Stimulated activated CD4-positive, alpha-beta T cell treated with anti-CD3 and anti-CD28 coated beads, Interleukin-12 subunit alpha, Interleukin-12 subunit beta, amount 100 ng/mL, for 4 hours (primary cell): Measurements from ENCODE around the gene RCOR2.
A peak's percentile ranks its signal among the peaks of the same experiment; 100 is the strongest.
"Not testable (repeated sequence)": the region's sequence is repeated elsewhere in the genome, so short reads cannot be mapped to it uniquely, and the experiment has no call there.

Source experiments
- DNase-seq: peaks from one replicate; pipeline ENCODE4 v3.0.0-alpha.2; 2020

RCOR2 gene

DNA sequence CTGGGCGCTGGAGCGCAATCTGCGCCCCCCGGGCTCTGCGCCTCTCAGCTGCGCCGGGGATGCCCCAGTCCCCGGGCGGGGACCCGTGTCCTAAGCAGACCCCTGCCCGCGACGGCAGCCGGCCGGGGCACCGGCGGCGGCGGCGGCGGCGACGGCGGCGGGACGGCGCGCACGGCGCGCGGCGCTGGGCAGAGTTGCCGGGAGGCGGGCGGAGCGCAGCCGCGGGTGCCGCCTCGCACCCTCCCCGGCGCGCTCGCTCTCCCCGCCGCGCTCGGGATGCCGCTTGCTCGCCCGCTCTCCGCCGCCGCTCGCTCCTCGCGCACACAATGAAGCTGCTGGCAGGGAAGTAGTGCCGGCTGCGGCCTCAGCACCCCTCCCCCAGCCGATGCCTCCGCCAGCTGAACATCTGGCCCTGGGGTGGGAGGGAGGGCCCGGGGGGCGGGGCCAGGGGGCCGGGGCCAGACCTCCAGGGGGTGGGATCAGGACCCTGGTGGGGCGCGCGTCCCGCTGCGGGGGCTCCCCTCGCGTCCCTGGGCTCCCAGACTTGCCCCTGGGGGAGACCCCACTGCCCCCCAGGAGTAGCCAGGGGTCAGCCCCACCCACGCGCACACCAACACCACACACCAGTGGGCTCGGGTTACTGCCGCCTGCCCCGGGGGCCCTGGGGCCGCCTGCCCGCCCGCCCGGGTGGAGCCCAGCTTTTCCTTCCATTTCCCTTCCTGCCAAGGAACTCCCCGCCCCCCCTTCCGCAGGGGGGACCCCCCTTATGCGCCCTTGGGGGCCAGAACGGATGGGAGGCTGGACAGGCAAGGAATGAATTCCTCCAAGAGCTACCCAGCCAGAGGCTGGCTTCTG is at the start of gene RCOR2:
TSS of gene RCOR2 (minus strand) at position 328 of the 855 bp plus-strand sequence. CDS start 708 bp downstream, outside the sequence.
- DNase-seq: peak; percentile 60

DNA sequence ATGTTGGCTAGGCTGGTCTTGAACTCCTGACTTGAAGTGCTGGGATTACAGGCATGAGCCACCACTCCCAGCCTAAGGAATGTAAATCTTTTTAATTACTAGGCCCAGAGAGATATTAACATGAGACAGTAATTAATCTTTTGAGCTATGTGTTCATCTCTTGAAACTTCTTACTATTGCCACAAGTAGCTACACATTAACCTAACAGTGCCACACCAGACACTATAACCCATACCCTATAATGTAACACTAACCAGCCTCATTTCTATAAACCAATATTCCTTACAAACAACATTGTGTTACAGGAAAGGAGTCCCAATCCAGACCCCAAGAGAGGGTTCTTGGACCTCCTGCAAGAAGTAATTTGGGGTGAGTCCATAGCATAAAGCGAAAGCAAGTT is 49.5 kb upstream of the RCOR2 start:
- DNase-seq: no peak

DNA sequence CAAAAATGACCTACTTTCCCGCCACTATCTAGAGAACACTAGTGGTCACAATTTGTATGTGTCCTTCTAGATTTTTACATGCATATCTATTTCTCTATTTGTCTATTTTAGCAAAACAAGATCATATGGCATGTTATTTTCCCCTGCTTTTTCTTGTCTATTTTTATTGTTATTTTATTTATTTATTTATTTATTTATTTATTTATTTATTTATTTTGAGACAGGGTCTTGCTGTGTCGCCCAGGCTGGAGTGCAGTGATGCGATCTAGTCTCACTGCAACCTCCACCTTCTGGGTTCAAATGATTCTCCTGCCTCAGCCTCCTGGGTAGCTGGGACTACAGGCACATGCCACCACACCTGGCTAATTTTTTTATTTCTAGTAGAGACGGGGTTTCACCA is 46.9 kb upstream of the RCOR2 start:
- DNase-seq: not testable (repeated sequence)

DNA sequence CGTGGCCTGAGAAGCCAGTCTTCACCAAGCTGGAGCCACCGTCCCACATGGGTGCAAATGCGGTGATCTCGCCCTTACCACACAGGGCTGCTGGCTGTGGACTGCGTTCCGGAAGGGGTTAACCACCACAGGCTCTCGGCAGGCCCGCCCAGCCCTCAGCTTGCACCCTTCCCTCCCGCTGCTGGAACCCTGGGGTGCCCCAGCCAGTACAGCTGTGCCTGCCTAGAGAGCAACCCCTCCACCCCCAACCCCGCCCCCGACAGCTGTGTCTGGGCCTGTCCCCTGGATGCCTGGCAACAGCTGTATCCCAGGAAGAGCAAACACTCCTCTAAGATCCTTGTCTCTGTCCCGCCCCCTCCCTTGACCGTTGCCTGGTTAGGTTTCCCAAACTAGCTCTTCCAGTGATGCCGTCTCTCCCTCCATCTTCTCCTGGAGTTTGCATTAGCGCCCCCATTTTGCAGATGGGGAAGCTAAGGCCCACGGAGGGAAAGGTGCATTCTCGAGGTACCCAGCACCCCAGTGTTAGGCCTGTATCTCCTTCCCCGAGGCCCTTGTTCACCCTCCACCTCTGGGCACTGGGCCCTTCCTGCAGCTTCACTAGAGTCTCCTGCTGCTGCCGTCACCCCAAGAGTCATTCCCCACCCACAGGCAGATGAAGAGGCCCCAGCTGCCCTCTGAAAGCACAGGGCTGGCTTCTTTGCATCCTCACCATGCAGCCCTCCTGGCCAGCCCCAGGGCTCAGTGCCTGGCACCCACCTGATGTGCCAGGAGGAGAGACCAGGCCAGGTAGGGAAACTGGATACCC is 44.8 kb upstream of the RCOR2 start:
- no peak for DNase-seq

DNA sequence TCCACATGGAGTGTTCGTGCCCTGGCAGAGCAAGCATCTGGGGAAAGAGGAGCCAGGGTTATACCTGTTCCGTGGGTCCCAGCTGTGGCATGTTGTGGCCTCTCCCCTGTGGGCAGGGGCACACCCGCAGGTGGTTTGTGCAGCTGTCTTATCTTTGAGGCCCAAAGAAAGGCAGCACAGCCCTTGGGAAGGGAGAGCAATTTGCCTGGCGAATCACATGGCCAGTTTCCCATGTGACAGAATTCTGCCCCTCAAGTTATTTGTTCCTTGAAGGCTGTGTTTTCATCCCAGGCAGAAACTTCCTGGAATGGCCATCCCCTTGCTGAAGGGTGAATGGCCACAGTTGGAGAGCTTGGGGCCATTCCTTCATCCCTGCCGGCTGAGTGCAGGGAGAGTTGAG is 41.0 kb upstream of the RCOR2 start:
- no peak for DNase-seq

DNA sequence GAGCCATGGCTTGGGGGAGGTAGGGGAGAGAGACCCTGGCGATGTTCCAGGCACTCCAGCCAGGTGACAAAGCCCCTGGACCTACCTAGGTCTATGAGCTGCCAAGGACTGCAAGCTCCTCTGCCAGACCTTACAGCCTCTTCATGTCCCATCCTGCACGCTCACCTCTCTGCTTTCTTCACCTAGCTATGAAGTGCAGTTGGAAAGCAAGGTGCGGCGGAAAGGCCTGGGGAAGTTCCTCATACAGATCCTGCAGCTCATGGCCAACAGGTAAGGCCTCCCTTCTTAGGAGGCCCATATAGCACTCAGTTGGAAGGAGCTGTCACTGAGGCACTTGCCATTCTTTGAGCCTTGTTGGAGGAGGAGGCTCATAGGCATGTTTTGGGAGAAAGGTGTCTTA is 35.6 kb upstream of the RCOR2 start:
- DNase-seq: no peak

DNA sequence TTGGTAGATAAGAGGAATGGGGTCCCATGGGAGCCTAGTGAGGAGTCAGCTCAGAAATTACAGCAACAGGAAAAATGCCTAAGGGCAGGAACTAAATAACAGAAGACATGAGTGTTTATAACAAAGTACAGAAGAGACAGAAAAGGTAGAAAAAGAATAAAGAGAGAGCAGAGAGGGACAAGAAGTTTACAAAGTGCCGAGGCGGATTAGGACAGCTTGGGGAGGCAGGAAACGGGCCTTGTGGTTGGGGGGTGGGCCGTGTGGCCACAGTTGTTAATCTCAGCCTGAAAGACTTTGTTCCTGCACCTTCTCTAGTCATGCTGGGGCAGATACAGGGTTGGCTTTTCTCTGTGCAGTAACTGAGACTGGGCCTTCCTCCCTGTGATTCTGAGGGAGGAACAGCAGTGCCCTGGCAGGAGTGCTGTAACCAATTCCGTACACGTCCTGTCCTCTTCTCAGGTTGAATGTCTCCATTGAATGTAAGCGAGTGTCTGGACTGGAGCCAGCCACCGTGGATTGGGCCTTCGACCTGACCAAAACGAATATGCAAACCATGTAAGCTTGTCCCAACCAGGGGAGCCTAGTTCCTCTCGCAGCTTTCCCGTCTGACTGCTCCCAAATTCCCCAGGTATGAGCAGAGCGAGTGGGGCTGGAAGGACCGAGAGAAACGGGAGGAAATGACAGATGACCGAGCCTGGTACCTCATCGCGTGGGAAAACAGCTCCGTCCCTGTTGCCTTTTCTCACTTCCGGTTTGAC is 35.0 kb upstream of the RCOR2 start:
- no peak for DNase-seq

DNA sequence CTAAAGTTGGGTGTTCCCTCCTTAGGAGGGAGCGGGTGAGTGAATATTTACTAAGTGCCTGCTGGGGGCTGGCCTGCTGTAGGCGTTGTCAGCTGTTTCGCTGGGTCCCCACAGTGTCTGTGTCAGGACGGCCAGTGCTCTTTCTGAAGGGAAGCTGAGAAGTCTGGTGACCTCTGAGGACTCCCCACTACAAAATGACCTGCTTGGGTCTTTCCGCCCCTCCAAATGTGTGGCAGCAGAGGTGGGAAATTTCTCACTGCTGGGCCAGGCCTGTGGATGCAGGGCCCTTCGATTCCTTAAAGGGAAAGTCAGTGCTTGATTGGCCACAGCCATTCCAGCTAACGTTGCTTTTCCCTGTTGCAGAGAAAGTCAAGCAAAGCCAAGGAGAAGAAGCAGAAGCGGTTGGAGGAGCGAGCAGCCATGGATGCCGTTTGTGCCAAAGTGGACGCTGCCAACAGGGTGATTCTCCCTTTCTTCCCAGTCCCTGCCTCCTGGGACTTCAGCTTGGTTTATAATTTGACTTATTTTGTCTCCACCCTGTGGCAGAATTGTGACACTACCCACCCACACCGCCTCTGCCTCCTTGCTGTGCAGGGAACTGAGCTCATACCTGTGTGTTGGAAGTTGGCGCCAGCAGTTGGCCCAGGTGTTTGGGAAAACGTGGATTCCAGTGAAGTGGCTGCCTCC is 28.7 kb upstream of the RCOR2 start:
- DNase-seq: peak; percentile 39

DNA sequence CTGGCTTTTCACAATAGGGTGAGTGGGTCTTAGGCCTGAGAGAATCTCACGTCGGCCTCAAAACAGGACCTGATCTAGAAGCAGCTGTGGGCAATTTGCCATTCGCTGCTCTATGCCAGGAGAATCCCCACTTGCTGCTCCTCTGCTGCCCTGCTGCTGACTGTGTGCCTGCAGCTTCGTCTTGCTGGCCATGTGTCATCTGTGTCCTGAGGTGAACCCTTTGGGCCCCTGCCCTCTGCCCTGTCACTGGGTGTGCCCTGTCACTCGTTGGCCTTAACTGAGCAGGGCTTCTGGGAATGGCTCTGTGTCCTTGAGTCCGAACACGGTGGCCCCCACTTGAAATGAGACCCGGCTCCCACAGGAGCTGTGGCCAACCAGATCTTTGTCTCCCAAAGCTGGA is 28.0 kb upstream of the RCOR2 start:
- DNase-seq: no peak

DNA sequence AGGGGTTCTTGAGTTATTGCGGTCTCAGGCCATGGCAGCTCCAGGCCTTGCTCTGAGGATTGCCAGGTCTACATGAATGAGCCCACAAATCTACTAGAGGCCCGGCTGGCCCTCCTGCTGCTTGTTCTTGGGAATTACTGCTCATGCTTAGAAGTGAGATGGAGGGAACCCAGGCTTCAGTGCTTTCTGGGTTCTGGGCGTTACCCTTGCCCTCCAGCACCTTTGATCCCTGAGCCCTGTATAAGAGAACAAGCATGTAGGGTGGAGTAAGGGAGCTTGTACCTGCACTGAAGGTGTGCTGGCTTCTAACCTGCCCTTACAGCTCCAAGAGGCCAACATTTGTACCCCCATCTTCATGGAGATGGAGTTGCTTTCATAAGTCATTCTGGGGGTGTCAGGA is 25.8 kb upstream of the RCOR2 start:
- DNase-seq: no peak

DNA sequence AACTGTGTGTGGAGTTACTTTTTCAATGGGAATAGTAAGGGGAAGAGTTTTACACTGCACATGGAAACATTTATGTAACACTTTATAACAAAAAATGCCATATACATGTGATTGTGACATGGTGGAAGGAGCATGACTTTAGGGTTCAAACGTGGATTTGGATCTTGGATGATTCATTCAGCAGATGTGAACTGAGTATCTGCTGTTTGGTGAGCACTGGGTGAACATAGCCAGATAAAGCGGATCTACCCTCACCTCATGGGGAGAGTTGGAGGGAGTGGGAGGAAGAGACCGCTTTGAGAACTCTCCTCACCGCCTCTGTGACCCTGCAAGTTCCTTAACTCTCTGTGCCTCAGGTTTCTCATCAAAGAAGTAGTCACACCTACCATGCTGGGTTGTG is 24.9 kb upstream of the RCOR2 start:
- DNase-seq: no peak

DNA sequence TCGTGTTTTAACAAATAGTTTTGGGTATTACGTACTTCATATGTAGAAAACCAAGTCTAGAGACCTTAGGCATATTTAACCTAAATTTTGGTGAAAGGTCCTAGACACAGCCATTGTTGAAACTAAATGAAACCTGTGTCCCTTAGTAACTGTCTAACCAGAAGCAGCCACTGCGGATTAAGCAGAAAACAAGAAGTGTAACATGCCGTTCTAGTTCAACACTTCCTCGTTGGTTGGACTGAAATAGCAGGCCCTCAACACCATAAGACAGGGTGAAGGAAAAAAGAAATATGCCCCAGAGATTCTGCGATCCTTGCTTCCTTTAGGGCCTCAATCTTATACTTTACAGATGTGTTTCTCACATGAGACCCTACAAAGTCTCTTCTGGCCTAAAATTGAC is 23.8 kb upstream of the RCOR2 start:
- no peak for DNase-seq

DNA sequence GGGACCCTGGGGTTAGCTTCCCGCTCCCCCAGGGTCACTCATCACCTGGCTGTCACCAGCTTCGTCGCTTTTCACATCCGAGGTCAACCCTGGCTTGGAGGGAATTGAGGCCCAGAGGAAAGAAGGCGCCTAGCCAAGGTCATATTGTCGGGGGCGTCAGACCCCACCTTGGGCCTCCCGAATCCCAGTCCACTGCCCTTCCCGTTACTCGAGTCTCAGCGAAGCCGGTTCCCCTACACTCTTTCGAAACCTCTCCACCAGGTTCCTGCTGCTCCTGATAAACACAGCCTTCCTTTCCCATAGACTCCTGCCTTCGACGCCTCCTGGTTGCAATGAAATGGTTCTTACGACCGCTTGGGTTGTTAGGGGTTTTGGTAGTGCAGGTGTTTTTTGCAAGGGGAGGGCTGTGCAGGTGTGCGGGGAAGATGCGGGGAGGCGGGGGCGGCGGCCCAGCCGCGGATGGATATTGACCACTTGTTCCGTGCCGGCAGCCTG is 22.5 kb upstream of the RCOR2 start:
- DNase-seq: no peak

DNA sequence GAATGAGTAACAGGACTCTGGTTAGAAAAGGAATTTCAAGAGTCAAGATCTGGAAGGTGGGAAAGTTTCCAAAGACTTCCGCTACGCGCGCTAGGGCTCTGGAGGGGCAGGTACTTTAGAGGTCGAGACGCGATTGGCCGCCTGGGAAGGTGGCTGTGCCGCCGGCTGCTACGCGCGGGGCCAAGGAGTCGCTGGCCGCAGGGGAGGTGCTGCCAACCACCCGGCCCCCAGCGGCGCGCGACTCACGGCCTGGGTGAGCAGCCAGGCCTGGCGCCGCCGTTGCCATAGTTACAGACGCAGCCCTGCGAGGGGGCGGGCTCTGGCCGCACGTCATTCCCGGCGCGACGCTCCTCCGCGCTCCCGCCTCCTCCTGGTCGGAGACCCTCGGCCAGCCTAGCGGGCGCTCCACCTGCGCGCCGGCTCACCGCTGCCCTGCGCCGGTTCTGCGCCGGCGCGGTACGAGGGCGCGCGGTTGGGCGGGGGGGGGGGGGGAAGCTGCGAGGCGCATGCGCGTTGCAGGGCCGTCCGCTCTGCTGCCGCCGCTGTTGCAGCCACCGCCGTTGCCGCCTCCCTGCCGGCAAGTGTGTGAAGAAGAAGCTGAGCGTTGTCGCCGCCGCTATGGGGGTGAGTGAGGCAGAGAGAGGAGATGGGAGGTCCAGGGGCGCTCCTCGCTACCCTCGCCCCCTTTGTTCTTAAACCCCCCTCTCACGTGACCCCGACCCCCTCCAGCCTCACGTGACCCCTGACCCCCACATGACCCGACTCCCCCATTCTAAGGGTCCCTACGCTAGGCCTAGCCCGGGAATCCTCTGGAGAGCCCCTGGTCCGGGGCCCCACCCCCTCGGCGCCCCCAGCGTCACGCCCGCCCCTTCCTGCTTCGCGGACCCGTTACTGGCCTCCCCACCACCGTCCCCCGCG is 21.8 kb upstream of the RCOR2 start, which contains the start of gene NAA40:
TSS of gene NAA40 (plus strand) at position 524 of the 918 bp plus-strand sequence. CDS start at position 619, 95 bp downstream.
- DNase-seq: peak; percentile 88

DNA sequence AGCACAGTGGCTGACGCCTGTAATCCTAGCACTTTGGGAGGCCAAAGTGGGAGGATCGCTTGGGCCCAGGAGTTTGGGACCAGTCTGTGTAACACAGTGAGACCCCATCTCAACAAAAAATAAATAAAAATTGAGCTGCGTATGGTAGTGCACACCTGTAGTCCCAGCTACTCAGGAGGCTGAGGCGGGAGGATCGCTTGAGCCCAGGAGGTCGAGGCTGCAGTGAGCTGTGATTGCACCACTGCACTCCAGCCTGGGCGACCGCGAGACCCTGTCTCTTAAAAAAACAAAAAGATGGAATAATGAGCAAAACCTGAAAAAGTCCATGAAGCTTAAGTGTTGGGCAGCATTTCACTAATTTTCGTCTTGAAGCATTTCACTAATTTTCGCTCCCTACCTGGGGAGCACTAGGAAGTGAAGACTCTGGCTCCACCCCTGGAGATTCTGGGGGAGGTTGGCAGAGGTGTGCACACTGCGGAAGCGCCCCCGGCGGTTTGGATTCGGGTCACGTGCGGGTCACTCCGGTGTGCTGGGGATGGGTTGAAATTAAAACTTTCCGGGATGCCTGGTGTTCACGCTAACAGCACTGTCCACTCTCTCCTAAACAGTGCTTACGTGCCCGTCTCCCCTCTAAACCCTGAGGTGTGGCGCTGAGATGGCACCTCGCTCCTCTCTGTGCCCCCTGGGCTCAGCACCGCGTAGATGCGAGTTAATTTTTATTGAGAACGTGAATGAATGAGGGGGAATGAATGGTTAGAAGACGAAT is 20.9 kb upstream of the RCOR2 start:
- DNase-seq: no peak

DNA sequence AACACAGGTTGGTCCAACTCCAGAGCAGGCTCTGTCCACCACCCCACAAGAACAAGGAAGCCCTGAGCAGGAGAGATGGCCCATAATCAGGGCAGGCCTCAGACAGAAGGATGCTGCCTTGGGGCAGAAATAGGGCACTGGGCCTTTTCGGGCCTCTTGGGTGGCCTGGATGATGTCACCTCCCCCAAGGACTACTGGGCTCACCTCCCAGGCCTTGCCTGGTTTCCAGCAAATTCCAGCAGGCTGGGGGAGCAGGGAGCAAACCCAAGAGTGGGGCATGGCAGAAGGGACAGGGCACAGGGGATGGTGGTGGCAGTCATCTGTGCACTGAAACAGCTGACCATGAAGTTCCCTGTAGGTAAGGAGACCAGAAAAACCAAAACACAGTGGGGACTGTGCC is 16.5 kb upstream of the RCOR2 start:
- DNase-seq: no peak

DNA sequence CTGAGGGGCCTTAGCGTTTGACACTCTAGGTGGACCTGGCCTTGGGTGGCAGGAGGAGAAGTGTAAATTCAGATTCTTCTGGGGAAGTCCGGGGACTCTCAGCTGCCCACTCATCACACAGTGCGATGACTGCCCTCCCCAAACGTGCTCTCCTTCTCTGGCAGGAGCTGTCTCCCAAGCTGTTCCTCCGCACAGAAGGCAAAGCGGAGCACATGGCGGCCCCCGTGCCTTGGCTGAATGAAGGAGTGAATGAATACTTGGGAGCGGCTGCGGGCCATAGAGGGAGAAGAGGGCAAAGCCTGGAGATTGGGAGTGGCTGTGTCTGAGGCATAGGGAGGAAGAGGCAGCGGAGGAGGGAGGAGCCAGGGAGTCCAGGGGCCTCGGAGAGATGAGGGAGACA is 14.9 kb upstream of the RCOR2 start:
- DNase-seq: no peak

DNA sequence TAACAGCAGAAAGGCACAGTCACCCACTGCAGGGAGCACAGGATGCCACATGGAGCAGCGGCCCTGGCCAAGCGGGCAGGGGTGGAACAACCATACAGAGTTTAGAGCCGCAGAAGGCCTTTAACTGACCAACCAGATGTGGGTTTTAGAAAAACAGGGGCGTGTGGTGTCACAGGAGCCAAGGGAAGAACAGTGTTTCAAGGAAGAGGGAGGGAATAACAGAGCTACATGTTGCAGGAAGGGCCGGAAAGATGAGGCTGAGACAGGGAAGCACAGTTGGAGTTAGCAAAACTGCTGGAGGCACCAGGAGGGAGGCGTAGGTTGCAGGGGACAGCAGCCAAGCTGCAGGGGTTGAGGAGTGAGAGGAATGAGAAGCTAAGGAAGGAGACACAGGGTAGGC is 14.1 kb upstream of the RCOR2 start:
- no peak for DNase-seq

DNA sequence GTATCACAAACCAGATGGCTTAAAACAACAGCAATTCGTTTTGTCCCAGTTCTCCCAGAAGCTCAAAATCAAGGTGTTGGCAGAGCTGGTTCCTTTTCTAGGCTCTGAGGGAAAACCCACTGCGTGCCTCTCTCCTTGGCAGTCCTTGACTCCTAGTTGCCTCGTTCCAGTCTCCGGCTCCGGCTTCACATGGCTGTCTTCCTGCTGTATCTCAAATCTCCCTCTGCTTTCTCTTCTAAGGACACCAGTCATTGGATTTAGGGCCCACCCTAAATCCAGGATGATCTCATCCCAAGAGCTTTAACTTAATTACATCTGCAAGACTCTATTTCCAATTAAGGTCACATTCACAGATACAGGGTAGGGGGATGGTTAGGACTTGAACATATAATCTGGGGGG is 12.7 kb upstream of the RCOR2 start:
- DNase-seq: no peak

DNA sequence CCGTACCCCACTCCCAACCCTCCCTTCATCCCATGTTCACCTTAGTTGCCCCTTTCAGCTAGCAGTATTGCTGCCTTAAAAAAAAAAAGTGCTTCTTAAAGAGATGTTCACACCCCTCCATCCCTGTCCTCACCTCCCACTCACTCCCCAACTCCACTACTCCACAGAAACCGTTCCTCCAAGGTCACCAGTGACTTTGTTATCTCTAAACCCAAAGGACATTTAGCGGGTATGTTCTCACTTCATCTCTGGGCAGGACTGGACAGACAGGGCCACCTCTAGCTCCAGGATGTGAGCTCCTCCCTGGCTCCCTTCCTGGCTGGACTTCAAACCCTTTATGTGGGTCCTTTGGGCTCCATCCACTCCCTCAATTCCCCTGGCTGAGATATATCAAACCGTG is 6.4 kb upstream of the RCOR2 start:
- DNase-seq: no peak
